Inflammatory macrophage treated with lipopolysaccharide for 4 hours (primary cell): ENCODE results near the gene PLA2G4F.

Experiments used
- DNase-seq: peaks from one replicate; pipeline ENCODE4 v3.0.0-alpha.2; 2020

Gene PLA2G4F

DNA sequence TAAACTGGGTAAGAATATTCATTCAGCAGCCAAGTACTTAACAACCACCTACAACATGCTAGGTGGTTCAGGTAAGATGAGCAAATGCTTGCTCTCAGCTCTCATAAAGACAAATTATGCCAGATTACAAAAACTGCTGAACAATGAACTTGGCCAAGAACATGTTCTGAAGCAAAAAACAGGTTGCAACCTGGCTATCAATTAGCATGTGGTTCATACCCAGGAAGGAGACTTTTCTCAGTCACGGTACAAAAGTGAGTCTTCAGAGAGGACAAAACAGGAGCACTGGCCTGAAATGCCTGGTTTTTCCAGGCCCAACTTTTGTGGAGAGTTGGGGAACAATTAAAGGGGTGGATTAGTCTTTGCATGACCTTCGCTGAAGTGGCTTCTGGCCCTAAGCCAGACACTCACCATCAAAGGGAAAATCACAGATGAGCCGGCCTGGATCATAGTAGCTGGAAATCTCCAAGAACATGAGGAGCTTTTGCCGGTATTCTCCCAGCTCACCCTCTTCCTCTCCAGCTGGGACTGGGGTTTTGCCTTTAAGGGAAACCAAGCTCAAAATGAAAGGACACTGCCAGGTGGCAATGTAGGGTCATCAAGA lies 7.6 kb upstream of the PLA2G4F start:
- no peak for DNase-seq

DNA sequence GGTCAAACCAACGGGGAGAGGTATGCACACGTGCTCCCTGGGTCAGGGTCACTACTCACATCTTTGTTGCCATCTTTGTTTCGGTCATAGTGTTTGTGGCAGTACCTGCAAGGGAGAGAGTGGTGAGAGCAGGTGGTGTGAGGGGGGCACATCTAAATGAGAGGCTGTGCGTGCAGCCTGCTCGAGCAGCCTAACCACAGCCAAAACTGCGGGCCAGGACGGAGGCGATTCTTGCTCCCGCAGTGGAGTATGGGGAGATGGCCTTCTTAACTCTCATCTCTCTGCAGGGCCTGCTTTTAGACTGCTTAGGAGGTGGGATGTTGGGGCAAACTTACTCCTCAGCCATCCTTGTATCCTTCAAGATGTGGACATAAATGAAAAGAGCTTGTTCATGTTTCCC lies 6.9 kb upstream of the PLA2G4F start:
- DNase-seq, result no peak

- no peak for DNase-seq
These were observed 3.7 kb upstream of the PLA2G4F start for GRCh38 chr15:42160136-42160535.

GRCh38 chr15:42159381-42160015 lies 3.1 kb upstream of the PLA2G4F start:
- DNase-seq, result no peak

DNA sequence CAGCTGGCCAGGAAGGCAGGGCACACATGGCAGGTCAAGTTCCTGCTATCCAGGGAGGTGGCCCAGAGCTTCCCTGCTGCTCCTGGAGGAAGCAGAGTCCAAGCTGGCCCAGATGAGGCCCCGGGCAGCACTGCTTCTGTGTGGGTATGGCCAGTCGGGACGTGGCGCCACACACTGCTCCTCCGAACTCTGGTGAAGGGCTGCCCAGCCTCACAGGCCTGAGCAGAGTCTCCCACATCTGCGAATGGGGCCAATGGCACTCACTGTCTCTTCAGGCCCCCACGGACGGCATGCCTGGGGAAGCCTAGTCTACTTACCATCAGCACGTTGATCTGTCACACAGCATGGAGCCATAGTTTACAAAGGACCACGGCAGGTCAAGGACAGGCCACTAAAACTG lies 2.5 kb upstream of the PLA2G4F start:
- DNase-seq, result no peak

DNA sequence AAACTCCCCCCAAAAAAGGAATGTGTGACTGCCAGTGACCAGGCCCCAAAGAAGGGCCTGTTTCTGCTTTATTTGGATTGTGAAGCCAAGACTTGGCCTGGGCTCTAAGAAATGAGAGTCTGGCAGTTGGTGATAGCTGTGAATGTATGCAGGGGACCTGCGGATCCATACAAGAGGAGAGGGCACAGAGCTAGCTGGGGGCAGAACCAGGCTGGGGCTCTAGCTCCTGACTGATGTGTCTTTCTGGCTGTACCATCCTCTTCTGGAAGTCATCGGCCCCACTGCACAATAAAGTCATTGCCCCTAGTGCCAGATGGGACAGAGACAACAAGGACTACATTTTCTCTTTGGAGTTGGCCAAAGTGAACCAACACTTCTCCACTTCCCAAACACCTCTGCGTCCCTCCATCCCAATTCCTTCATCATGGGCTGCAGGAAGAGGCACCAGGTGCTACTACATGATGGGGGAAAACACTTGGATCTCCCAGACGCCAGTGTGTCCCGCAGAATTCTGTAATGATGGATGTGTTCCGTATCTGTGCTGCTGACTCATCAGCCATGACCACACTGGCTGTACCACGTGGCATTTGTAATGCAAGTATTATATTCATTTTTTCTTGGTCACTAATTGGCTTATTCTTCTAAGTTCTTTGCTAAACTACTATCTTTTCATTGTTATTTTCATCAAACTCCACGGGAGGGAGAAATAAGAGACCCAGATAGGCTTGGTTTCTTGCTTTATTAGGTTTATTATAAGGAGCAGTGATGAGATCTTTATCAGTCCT lies 1.7 kb upstream of the PLA2G4F start:
- DNase-seq, result peak; percentile 61

DNA sequence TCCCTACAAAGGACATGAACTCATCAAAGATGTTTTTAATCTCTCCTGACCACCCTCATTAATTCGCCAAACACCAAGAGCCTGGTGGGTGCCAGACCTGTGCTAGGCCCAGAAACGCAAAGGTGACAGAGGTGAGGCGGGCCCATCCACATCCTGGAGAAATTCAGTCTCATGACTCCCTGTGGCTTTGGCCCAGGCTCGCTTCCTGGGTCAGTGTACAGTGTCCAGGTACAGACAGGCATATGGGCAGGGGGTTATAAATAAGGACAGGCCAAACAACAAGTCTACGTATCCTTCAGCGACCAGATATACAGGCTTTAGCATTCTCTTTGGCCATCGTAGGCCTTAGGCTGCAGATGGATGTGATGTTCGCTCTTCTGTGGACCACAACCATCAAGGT lies 945 bp upstream of the PLA2G4F start:
- no peak for DNase-seq

DNA sequence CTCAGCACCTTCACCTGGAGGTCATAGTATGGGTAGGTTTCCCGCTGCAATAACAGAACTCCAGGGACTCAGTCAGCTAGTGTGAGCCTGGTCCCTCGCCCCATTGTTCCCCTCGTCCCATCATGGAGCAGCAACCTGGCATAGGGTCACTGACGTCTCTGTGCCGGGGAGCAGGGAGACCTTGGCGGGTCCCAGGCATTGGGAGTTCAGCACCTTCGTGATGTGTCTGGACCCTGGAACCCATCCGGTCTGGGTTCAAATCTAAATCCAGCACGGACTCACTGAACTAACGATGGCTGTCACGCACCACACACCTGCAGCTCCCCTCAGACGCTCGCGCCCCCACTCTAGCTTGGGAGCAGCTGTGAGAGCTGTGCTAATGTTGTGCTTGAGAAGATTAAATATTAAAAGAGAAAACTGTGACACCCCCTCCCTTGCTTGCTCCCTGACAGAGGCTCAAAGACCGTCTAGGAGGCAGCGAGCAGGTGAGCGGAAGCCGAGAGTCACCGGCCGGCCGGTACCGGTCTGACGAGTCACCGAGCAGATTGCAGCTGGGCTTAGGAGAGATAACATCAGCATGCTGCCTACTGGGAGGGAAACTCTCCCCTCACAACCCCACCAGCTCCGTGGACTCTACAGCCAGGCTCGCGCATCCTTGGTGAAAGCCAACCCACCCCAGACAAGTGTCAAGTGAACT lies 742 bp downstream of the PLA2G4F start:
- DNase-seq, result no peak

GRCh38 chr15:42154956-42155355 lies 1.5 kb downstream of the PLA2G4F start:
- DNase-seq, result no peak

GRCh38 chr15:42154212-42154941 lies 2.1 kb downstream of the PLA2G4F start:
- no peak for DNase-seq

DNA sequence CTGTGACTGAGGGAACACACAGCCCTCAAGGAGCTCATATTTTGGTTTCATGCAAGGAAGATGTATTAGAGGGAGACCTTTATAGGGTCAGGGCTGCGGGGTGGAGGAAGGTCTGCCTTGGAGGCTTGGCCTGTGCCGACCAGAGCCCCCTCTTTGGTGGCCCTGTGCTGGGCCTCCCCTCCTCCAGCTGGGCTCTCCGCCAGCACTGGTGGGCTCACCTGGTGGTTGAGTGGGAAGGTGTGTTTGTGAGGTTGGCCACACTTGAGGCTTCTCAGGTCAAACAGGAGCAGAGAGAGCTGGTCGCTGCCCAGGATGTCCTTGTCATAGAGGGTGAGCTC lies 2.6 kb downstream of the PLA2G4F start:
- no peak for DNase-seq

- DNase-seq, result no peak
These were observed 3.3 kb downstream of the PLA2G4F start for GRCh38 chr15:42152921-42153698.

DNA sequence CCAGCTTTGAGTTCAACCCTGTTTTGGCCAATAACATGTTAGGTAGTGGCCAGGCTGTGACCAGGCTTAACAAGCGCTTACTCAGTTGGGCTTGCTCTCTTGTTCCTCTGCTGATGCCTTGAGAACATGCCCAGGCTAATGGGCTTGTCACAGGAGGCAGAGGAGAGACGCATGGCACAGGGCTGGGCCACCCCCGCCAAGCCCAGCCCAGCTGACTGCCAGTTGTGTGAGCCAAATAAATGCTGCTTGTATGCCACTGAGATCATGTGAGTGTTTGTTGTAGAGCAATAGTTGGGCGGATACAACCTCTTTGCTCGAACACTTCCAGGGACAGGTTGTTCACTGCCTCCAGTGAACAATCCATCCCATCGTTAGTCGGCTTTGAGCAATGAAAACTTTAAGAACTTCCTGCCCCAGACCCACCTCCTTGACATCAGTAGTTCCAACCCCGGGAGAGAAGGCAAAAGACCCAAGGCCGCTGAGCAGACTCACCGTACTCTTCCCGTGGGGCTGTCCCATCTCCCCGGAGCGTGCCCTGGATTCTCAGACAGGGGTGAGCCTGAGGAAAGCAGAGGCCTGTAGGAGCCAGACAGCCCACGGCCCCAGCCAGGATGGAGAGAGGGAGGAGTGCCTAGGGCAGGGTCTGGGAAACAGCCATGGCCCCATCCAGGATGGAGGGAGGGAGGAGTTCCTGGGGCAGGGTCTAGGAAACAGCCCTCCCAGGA lies 4.1 kb downstream of the PLA2G4F start:
- DNase-seq, result no peak

- no peak for DNase-seq
These were observed 4.7 kb downstream of the PLA2G4F start for GRCh38 chr15:42151736-42152135.

DNA sequence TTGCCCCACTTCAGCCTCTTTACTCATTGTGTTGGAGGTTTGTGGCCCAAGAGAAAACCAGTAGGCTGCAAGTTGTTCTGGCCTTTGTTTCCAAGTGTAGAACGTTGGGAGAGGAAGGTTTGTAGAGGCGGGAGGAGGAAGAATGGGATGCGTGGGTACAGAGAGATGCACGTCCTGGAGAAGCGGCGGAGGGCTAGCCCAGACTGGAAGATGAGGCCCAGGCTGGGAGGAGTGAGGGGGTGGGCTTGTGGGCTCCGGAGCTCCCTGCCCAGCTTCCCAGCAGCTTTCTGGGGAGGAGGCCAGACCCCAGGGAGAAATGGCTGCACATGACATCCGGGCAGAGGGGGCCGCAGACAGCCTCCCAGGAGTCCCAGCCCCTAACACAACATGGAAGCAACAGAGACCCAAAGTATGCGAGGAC lies 5.3 kb downstream of the PLA2G4F start:
- no peak for DNase-seq

- no peak for DNase-seq
These were observed 6.0 kb downstream of the PLA2G4F start for GRCh38 chr15:42150219-42150970.

DNA sequence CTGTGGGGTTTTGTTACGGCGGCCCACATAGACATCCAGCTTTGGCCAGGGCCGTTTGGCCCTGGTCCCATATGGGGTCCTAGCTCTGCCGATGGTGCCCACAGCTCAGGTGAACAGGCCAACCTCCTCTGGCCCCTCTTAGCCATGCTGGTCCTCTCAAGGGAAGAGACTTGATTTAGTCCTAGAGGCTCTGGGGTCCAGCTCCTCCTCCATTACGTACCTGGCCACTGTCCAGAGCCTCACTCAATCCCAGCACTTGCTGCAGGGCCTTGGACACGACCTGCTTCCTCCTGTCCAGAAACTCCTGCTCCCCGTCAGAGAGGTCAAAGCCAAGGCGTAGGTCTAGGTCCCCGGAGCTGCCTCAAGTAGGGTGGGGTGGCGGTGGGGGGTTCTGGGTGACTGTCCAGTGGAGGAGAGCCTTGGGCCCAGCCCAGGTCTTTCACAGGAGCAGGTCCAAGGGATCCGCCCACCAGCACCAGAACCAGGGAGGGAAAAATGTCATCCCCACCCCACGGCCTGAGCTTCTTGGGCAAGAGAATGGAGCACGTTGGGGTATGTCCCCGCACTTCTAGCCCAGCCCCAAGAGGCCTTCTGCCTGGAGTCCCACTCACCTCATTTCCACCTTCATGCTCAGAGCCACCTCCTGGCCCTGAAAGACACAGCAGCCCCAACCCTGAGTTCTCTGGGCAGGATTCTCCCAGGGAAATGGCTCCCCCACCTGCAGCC lies 6.8 kb downstream of the PLA2G4F start:
- DNase-seq, result no peak

GRCh38 chr15:42148808-42149492 lies 7.5 kb downstream of the PLA2G4F start:
- no peak for DNase-seq

DNA sequence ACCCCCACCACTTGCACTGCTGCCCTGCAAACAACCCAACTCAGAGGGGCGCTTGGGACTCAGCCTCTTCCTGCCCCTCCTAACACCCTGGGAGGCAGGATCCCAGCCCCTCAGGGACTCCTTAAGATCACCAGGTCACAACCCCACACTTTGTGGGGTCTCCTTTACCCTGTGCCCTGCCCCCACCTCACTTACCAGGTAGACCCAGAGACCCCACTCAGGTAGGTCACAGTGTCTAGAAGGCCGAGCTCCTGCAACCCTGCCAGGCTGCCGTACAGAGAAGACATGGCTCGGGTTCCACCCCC lies 9.1 kb downstream of the PLA2G4F start:
- DNase-seq, result no peak
